H1 (cell line): ENCODE data around the gene NAXE. TPM values are rescaled to one million over a fixed set of nuclear protein-coding genes. Genes with fewer than 3 reads are reported as not detected.

ENCODE experiments used
- CBX8 ChIP-seq: fragments of 300-800, 300-1000 bp; sonication (generic); IDR thresholded peaks from 2 replicates; pipeline ENCODE4 v1.7.1; 2016; ENCODE audit warnings: low read depth, low read length, borderline replicate concordance
- CEBPB ChIP-seq: IDR thresholded peaks from 2 replicates; pipeline ENCODE4 v1.6.1; 2012; ENCODE audit warnings: low read depth, low read length
- CHD2 ChIP-seq: IDR thresholded peaks from 2 replicates; pipeline ENCODE4 v1.6.1; 2012; ENCODE audit warnings: low read length, improper control_type of control experiment
- CHD7 ChIP-seq: fragments of 300-600 bp; sonication (generic); IDR thresholded peaks from 2 replicates; pipeline ENCODE4 v1.7.1; 2012; ENCODE audit warnings: low read length, moderate library complexity, mild to moderate bottlenecking, inconsistent platforms; ENCODE audit not compliant: insufficient replicate concordance
- E2F6 ChIP-seq: IDR thresholded peaks from 2 replicates; pipeline ENCODE4 v1.6.1; 2012; ENCODE audit warnings: inconsistent platforms
- PHF8 ChIP-seq: fragments of 200-600 bp; sonication (generic); conservative IDR thresholded peaks from 2 replicates; pipeline ENCODE4 v1.7.1; 2012; ENCODE audit warnings: low read depth, mild to moderate bottlenecking, inconsistent platforms, low read length, moderate library complexity
- POU5F1 ChIP-seq: IDR thresholded peaks from 2 replicates; pipeline ENCODE4 v1.6.1; 2011; ENCODE audit warnings: low read depth, mild to moderate bottlenecking, low read length, moderate library complexity
- SP1 ChIP-seq: IDR thresholded peaks from 2 replicates; pipeline ENCODE4 v1.6.1; 2011; ENCODE audit warnings: low read depth, low read length
- TAF7 ChIP-seq: optimal IDR thresholded peaks from 2 replicates; pipeline ENCODE3; 2011; ENCODE audit warnings: low read depth, mild to moderate bottlenecking, inconsistent platforms, low read length, moderate library complexity, borderline replicate concordance
- polyA plus RNA-seq, 7 experiments: library from polyadenylated mRNA; depleted of rRNA in 3 of 7; stranded (reverse) in 5 of 7; unstranded in 2 of 7; fragments of >200 nt in 5 of 7; fragments of 200-250 nt in 2 of 7; gene quantifications; 1 replicate in 5 of 7; 2 replicates in 1 of 7; 4 replicates in 1 of 7; pipeline versions ENCODE4 v1.2.1 to v1.2.3, GENCODE V29; 2011 to 2013; ENCODE audit warnings: missing spikeins in 2 of 7, mixed read lengths in 2 of 7
- total RNA-seq: library from RNA; stranded (reverse); fragmentation: NEBNext Ultra II Directional; extraction: Animal tissue kit (Norgen Biotek cat#: 25700); gene quantifications from 2 replicates; pipeline ENCODE4 v1.2.1, GENCODE V29; 2021

The NAXE gene
- total and polyA plus RNA-seq, 2 of the 8 experiments (the other 6 are each of a cell fraction or from before 2014, with no cell fraction given): 73.1 to 74.3 TPM

- TF ChIP-seq E2F6 (no peak), SP1 (no peak), CHD2 (no peak), POU5F1 (no peak), CBX8 (no peak), PHF8 (no peak), CHD7 (no peak), TAF7 (no peak), CEBPB (no peak)
Observed at GRCh38 chr1:156643049-156643777, 51.6 kb downstream of the NAXE start (continued).
